RPMI8226 (cell line): ENCODE results near the gene COL28A1.

Experiments used
- DNase-seq: peaks from one replicate; pipeline ENCODE4 v3.0.0-alpha.2; 2015

The COL28A1 gene

GRCh38 chr7:7557252-7557651, 21.6 kb upstream of the COL28A1 start:
- DNase-seq: no peak

DNA sequence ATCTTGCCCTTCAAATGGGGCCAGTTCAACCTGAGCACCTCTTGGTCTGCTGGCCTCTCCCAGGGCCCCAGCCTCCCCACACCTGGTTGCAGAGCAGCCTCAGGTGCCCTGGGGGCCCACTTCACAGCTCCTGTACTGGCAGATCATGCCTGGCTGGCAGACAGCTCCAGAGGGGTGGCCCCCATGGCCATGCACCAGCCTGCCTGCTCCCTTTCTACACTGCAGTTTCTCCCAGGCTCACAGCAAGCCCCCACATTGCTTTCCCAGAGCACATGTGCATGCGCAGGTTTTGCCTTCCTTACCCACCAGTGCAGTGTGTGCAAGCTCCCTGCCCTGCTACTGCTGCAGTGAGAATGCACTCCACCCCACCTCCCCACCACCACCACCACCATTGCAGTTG, 21.2 kb upstream of the COL28A1 start:
- DNase-seq: no peak

GRCh38 chr7:7554649-7555575, 19.2 kb upstream of the COL28A1 start:
- no peak for DNase-seq

DNA sequence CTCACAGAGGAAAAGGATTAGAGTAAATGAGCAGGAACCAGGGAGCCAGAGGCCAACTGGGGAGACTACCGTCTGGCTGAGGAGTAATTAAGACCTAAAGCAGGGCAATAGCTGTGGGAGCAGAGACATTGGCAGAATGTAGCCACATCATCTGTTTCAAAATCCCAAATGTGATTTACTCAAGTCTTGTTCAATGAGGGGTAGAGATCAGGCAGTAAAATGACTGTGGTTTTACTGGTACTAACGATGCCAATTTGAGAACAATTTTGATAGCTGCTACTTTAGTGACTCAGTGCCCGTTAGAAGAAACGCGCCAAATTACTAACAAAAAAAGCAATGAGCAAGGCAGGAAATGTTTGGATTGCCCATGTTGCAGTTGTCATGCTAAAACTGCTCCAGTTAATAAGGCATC, 18.4 kb upstream of the COL28A1 start:
- no peak for DNase-seq

DNA sequence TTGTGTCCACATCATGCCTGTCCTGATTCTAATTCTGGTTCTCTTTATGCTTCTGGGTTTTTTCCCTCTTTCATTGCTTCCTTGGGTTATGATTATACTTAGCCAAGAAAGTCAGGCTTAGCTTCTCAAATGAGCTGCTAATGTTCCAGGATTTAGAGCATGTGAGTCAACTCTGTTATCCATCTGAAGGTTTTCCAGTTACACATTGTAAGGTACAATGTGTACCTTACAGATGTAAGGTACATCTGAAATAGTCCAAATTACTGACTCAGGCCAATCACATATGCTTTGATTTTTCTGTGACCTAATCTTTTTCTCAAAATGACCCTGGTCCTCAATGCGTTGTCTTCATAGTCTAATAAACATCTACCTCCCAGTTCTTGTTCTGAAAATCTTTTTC, 17.7 kb upstream of the COL28A1 start:
- no peak for DNase-seq

- no peak for DNase-seq
Measured at GRCh38 chr7:7552199-7552598, 16.5 kb upstream of the COL28A1 start.

DNA sequence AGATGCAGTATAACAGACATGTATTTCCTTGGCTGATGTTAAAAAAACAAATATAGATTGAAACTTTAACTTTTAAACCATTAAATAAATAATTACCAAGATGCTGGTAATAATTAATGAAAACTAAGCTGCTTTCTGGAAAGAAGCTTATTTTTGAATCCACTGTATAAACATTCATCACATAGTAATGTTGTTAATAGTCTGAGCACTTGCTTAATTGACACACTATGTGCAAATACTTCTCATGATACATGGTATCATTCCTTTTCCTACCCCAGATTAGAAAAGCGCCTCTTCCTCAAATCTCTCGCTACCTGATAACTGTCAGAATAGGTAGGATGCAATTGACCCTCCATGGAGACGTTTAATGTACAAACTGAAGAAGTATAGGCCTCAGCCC, 15.0 kb upstream of the COL28A1 start:
- DNase-seq: no peak

DNA sequence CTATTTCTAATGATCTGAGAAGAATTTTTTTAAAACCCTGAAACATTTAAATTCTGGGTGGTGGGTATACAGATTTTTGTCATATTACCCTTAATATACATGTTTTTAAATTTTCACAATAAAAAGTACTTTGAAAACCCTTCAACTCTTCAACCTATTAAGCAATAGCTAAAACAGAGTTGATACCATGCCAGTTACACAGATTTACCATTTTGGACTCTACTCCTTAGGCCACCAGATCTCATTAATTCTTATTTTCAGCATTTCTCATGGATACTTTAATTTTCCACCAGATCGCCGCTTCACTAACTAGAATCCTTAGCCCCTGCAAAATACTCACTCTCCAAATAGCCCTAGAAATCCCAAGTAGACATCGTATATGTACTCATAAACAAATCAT, 12.7 kb upstream of the COL28A1 start:
- no peak for DNase-seq

GRCh38 chr7:7542251-7542835, 6.7 kb upstream of the COL28A1 start:
- no peak for DNase-seq

DNA sequence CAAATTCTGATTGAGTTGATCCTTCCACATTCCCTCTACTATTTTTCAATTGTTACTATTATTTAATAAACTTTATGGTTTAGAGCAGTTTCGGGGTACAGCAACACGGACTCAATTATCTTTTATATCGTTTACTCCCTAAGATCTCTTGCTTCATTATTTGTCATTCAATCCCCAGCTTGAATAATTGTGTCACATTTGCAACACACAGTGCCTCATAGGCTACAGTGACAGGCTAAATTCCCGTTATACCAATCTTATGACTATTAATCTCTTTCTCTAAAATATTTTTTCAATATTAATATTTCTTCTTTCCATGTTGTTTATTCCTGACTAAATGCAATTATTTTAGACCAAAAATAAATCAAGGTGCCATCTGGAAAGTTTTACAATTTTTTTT, 4.0 kb upstream of the COL28A1 start:
- DNase-seq: no peak

GRCh38 chr7:7539152-7539551, 3.5 kb upstream of the COL28A1 start:
- no peak for DNase-seq

DNA sequence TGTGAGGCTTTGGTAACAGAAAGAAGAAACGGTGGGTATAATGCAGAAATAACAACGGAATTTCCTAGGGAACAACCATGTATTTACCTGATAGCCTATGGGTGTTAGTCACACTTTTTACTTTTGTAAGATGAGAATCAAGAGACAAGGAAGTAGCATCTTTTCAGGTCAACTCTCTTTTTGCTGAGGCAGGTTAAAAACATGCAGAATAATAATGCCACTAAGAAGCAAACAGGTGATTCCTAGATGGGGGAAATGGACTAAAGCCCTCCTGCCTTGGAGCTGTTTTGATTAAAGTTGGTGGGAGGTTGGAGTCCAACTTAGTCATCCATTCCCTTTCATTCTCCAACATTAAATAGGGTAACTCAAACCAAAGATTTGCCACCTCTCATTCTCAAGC, 2.0 kb upstream of the COL28A1 start:
- DNase-seq: no peak

DNA sequence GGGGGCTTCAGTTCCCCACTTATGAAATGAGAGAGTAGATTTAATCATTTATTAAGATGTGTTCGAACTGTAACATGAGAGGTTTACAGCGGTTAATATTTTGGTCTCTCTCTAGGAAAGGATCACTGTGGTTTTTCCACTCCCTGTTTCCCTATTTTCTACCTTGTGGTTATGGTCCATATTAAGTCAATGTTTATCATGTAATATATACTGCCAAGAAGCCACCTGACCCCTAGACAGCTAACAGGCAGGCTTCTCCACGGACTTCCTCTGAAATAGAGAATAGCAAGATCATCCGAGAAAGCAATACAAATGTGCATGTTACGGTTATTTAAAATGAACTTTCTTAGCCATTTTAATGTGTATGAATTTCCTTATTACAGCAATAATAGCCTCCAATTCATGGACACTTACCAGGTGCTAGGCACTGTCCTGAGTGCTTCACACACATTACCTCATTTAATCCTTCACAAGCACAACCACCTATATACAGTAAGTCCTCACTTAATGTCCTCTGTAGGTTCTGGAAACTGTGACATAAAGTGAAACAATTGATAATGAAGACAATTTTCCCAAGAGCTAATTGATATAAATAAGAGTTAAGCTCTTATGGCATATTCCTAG, 835 bp upstream of the COL28A1 start:
- no peak for DNase-seq

DNA sequence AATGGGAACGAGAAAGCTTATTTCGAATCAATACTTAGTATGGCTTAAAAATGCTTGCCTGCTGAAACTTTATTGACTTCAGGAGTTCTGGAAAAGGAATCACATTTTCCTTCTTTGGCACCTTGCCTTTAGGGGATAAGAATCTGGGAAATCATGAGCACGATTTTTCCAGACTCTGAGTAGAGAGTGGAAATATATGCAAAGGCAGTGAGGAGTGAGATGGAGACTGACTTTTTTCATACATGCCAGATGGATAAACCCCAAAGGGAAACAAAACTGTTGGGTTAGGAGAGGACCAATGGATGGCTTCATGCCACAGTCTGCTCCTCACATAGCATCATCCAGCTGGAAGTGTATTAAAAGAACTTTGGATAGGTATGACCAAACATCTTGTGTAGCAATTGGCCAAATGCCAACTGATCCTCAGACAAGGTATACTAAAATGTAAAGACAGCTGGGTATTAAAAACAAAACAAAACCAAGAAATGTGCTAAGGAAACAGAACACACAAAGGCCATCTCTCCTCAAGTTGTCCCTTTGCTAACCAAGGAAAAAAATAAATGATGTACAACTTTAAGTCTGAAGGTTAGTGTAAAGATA, 1.7 kb downstream of the COL28A1 start:
- no peak for DNase-seq

DNA sequence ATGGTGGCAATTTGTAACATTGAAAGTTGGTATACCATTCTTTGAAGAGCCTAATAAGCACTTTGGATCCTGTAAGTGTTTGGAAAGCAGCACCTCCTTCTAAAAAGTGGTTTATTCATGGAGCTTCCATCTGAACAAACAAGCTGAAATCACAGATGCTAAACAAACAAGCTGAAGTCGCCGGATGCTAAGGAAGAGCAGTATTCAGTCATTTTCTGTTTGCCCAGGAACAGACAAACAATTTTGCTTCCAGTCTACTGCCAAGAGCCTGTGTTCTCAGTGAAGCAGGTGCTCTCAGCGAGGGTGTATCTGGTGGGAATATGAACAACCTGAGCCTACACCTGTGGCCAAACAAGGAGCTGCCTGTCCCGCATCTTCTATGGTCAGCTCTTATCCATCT, 6.3 kb downstream of the COL28A1 start:
- no peak for DNase-seq

GRCh38 chr7:7527047-7527446, 8.6 kb downstream of the COL28A1 start:
- DNase-seq: no peak

- no peak for DNase-seq
Measured at GRCh38 chr7:7526006-7526405, 9.7 kb downstream of the COL28A1 start.

DNA sequence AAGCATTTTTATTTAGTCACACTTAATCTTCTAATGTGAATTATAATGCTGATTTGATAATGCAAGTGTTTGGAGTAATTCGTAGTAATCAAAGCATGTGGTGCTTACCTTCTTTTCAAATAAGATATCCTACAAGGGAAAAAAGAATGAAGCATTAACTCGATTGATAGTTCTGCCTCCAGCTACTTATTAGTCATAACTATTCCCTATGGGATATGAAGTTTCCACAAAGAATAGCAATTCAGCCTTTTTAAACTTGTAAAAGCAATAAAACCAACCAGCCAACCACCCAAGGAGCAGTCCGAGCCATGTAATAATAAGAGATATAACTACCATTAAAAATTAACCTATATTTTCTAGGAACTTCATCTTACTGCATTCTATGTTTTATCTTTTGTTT, 11.6 kb downstream of the COL28A1 start:
- DNase-seq: no peak

DNA sequence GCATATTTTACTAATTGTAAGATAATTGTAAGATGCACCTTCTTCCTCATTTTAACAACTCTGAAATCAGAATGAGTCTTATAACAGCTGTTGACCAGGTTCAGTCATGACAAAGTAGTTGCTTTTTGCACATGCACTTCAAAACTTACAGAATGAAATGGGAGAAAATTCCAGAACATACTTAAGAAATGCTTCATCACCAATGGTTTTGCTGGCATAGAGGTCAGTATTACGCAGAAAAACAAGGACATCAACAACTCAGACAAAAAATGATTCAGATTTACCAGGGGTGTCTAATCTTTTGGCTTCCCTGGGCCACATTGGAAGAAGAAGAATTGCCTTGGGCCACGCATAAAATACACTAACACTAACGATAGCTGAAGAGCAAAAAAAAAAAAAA, 13.3 kb downstream of the COL28A1 start:
- DNase-seq: no peak

DNA sequence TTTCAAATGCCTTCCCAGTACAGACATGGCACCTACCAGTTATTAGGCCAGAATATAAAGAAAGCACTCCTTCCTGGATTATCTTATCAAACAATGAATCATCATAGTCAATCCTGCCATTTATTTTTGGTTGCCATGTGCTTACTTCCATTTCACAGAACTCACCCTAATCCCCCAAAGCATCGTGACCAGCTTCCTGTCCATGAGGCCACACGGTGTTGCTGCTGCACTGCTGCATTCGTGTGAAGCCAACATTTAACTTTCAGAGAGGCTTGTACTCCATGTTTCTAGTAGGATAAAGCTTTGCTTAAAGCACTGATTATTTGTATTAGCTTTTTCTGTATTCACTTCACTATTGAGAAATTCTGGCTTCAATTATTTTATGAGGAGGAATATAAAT, 14.4 kb downstream of the COL28A1 start:
- no peak for DNase-seq

- DNase-seq: no peak
Measured at GRCh38 chr7:7519528-7519927, 16.1 kb downstream of the COL28A1 start.

DNA sequence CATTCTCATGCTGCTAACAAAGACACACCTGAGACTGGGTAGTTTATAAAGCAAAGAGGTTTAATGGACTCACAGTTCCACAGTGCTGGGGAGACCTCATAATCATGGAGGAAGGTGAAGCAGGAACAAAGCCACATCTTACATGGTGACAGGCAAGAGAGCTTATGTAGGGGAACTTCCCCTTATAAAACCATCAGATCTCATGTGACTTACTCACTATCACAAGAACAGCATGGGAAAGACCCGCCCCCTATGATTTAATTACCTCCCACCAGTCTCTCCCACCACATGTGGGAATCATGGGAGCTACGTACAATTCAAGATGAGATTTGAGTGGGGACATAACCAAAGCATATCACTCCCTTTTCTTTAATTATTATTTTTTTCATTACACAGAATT, 16.6 kb downstream of the COL28A1 start:
- DNase-seq: no peak

DNA sequence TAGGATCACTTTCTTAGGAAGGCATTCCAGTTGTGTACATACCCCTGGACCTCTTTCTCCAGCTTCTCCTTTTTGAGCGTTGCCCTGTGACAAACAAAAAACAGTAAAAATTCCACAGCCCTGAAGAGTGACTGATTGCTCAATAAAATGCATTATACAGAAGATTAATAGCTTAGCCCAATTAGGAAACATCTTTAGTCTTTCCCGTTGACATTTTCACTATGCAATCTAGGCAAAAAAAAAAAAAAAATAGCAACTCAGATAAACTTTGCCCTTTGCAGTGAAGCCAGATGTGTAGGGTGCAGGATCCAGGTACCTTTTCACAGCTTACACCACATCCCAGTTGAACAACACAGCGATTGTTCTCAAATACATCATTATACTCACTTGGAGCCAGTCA, 17.9 kb downstream of the COL28A1 start:
- no peak for DNase-seq

GRCh38 chr7:7516662-7517061, 19.0 kb downstream of the COL28A1 start:
- DNase-seq: no peak
